Suprapubic skin (tissue), 3 donors: ENCODE measurements around the gene TNS1.

Experiments
- CTCF ChIP-seq, 2 donors: fragments of 200-600 bp in 1 of 2; fragments of 450-650 bp in 1 of 2; sonication (generic) in 1 of 2; IDR thresholded peaks; one replicate each; pipeline ENCODE4 v1.5.1; 2016 to 2019; ENCODE audit warnings: antibody characterized with exemption in 2 of 2, mild to moderate bottlenecking in 1 of 2, moderate library complexity in 1 of 2
- POLR2A ChIP-seq, 2 donors: fragments of 450-650 bp; IDR thresholded peaks; one replicate each; pipeline ENCODE4 v1.6.1; 2017; ENCODE audit warnings: antibody characterized with exemption in 2 of 2, mild to moderate bottlenecking in 2 of 2, moderate library complexity in 2 of 2

- TF ChIP-seq POLR2A (IDR thresholded peaks at IDR 0.05) (no peak), CTCF (IDR thresholded peaks at IDR 0.05) (no peak)
These were observed 116.7 kb downstream of the TNS1 start for GRCh38 chr2:217886091-217886490.
